GM23338 (cell line): ENCODE results near the gene SSTR1.

ENCODE experiments used
- EZH2 ChIP-seq: fragments of 200-600 bp; sonication (generic); IDR thresholded peaks from one replicate; pipeline ENCODE4 v1.8.0; 2017; ENCODE audit warnings: antibody characterized with exemption, mild to moderate bottlenecking, low read depth; ENCODE audit not compliant: unreplicated experiment
- EZH2phosphoT487 ChIP-seq: fragments of 200-600 bp; sonication (generic); IDR thresholded peaks from one replicate; pipeline ENCODE4 v1.8.1; 2018; ENCODE audit warnings: antibody characterized with exemption; ENCODE audit not compliant: unreplicated experiment
- POLR2AphosphoS5 ChIP-seq: IDR thresholded peaks from 2 replicates; pipeline ENCODE4 v1.6.1; 2016; ENCODE audit warnings: antibody characterized with exemption, low read depth
- ZNF114 ChIP-seq: fragments of 250-450 bp; sonication (Bioruptor Pico); IDR thresholded peaks from 2 replicates; pipeline ENCODE4 v1.5.0; 2020; ENCODE audit warnings: mild to moderate bottlenecking, moderate library complexity
- ZNF331 ChIP-seq: fragments of 250-450 bp; sonication (Bioruptor Pico); IDR thresholded peaks from 2 replicates; pipeline ENCODE4 v1.5.0; 2020; ENCODE audit warnings: low read depth, mild to moderate bottlenecking, moderate library complexity
- TF ChIP-seq, protein P1 (sequence below), 2 experiments: fragments of 200-600 bp in 1 of 2; sonication (generic) in 1 of 2; conservative IDR thresholded peaks; 2 replicates each; pipeline versions ENCODE4 v1.5.1 to v1.6.1; 2016 to 2017; ENCODE audit warnings: antibody characterized with exemption in 2 of 2, low read depth in 2 of 2, mild to moderate bottlenecking in 2 of 2, moderate library complexity in 1 of 2

DNA sequence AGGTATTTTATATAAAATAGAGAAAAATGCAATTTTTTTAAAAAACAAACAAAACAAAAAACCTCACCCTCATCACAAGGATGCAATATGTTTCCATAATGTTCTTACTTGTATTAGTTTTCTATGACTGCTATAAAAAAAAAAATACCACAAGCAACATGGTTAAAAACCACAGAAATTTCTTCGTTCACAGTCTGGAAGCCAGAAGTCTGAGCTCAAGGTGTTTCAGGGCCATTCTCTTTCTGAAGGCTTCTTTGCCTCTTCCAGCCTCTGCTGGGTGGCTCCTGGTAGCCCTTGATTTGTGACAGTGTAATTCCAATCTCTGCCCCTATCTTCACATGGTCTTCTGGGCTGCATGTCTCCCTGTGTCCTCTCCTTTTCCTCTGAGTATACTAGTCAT lies 21.5 kb upstream of the SSTR1 start:
- no peak for TF ChIP-seq EZH2
- no peak for TF ChIP-seq ZNF331
- TF ChIP-seq, protein P1, sequence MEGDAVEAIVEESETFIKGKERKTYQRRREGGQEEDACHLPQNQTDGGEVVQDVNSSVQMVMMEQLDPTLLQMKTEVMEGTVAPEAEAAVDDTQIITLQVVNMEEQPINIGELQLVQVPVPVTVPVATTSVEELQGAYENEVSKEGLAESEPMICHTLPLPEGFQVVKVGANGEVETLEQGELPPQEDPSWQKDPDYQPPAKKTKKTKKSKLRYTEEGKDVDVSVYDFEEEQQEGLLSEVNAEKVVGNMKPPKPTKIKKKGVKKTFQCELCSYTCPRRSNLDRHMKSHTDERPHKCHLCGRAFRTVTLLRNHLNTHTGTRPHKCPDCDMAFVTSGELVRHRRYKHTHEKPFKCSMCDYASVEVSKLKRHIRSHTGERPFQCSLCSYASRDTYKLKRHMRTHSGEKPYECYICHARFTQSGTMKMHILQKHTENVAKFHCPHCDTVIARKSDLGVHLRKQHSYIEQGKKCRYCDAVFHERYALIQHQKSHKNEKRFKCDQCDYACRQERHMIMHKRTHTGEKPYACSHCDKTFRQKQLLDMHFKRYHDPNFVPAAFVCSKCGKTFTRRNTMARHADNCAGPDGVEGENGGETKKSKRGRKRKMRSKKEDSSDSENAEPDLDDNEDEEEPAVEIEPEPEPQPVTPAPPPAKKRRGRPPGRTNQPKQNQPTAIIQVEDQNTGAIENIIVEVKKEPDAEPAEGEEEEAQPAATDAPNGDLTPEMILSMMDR (conservative IDR thresholded peaks at IDR 0.05; ENCODE audit: low read depth in 2 of 2), result no peak
- no peak for TF ChIP-seq POLR2AphosphoS5
- no peak for TF ChIP-seq EZH2phosphoT487
- TF ChIP-seq ZNF114, result no peak
